DND-41 (cell line): ENCODE data around the gene SHMT2.

Source experiments
- CTCF ChIP-seq: IDR thresholded peaks from 2 replicates; pipeline ENCODE4 v1.5.1; 2012; ENCODE audit warnings: borderline replicate concordance, low read length, moderate library complexity, mild to moderate bottlenecking; ENCODE audit not compliant: poor library complexity, severe bottlenecking; ENCODE audit errors: extremely low read depth
- EZH2 ChIP-seq: IDR thresholded peaks from 3 replicates; pipeline ENCODE4 v1.6.1; 2012; ENCODE audit warnings: borderline replicate concordance, low read depth, mild to moderate bottlenecking, moderate library complexity, low read length, inconsistent platforms; ENCODE audit not compliant: severe bottlenecking

- TF ChIP-seq EZH2 (no peak), CTCF (no peak)
Measured at GRCh38 chr12:57183939-57184725, 45.4 kb upstream of the SHMT2 start.
